DMS79 treated with DMSO at 0.1 percent for 48 hours (cell line): ENCODE data around the gene BAHCC1.

ENCODE experiments used
- DNase-seq: peaks from one replicate; lab custom pipeline; 2025; lab: John Stamatoyannopoulos, UW

The BAHCC1 gene

GRCh38 chr17:81367171-81367570 is 28.1 kb upstream of the BAHCC1 start:
- DNase-seq: no peak

GRCh38 chr17:81368161-81369022 is 26.9 kb upstream of the BAHCC1 start:
- DNase-seq: no peak

- DNase-seq: no peak
Observed at GRCh38 chr17:81370294-81370693, 25.0 kb upstream of the BAHCC1 start.

GRCh38 chr17:81371910-81372760 is 23.1 kb upstream of the BAHCC1 start:
- no peak for DNase-seq

GRCh38 chr17:81373536-81374160 is 21.6 kb upstream of the BAHCC1 start:
- no peak for DNase-seq

GRCh38 chr17:81374890-81375289 is 20.4 kb upstream of the BAHCC1 start:
- DNase-seq: no peak

- DNase-seq: no peak
Observed at GRCh38 chr17:81376946-81377714, 18.1 kb upstream of the BAHCC1 start.

GRCh38 chr17:81378941-81379511 is 16.2 kb upstream of the BAHCC1 start:
- DNase-seq: no peak

- DNase-seq: no peak
Observed at GRCh38 chr17:81379523-81379942, 15.7 kb upstream of the BAHCC1 start.

- no peak for DNase-seq
Observed at GRCh38 chr17:81380131-81380530, 15.1 kb upstream of the BAHCC1 start.

GRCh38 chr17:81380666-81381518 is 14.4 kb upstream of the BAHCC1 start:
- DNase-seq: no peak

GRCh38 chr17:81381632-81382577 is 13.4 kb upstream of the BAHCC1 start:
- DNase-seq: no peak

- no peak for DNase-seq
Observed at GRCh38 chr17:81382851-81383250, 12.4 kb upstream of the BAHCC1 start.

GRCh38 chr17:81383504-81384421 is 11.5 kb upstream of the BAHCC1 start:
- DNase-seq: no peak

- no peak for DNase-seq
Observed at GRCh38 chr17:81384929-81385319, 10.3 kb upstream of the BAHCC1 start.

GRCh38 chr17:81385320-81386111 is 9.7 kb upstream of the BAHCC1 start:
- DNase-seq: no peak

GRCh38 chr17:81386141-81386645 is 9.1 kb upstream of the BAHCC1 start:
- DNase-seq: no peak
